Transverse colon (tissue), 4 donors: Measurements from ENCODE around the gene ATPAF2.

Source experiments
- CTCF ChIP-seq, 5 experiments: fragments of 200-600 bp in 3 of 5; fragments of 450-650 bp in 2 of 5; sonication (generic) in 3 of 5; IDR thresholded peaks; 1 replicate in 2 of 5; 2 replicates in 3 of 5; pipeline ENCODE4 v1.5.1; 2016 to 2017; ENCODE audit warnings: antibody characterized with exemption in 5 of 5, inconsistent platforms in 3 of 5, mild to moderate bottlenecking in 2 of 5, moderate library complexity in 1 of 5
- EP300 ChIP-seq: sonication (generic); formaldehyde crosslinking; IDR thresholded peaks from one replicate; pipeline ENCODE4 v1.6.1; 2017; ENCODE audit warnings: antibody characterized with exemption, low read depth
- POLR2A ChIP-seq: fragments of 450-650 bp; IDR thresholded peaks from one replicate; pipeline ENCODE4 v1.6.1; 2016; ENCODE audit warnings: antibody characterized with exemption, mild to moderate bottlenecking, moderate library complexity
- POLR2AphosphoS5 ChIP-seq, 3 donors: sonication (generic); formaldehyde crosslinking; IDR thresholded peaks; one replicate each; pipeline ENCODE4 v1.6.1; 2016; ENCODE audit warnings: antibody characterized with exemption in 3 of 3

DNA sequence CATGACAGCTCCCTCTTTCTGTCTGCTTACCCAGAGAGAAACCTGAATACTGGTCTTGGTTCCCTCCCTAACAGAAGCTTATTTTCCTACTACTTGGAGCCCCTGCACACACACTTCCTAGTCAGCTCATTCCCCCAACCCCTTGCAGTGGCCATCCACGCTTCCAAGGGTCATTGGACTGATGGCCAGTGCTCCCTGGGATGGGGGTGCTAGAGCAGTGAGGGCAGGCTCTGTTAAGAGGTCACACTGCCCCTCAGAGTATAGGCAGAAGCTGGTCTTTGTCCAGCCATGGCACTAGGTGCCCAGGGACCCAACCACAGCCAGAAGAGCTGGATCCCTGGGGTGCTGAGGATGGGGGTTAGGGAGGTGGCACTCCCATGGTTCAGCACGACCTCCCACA lies 53.8 kb downstream of the ATPAF2 start:
- no peak for TF ChIP-seq CTCF (IDR thresholded peaks at IDR 0.05)
- no peak for TF ChIP-seq POLR2A
- TF ChIP-seq POLR2AphosphoS5 (IDR thresholded peaks at IDR 0.05) = no peak
- no peak for TF ChIP-seq EP300
